GM23248 (cell line): Measurements from ENCODE around the gene HAL.

Experiments used
- EZH2 ChIP-seq: fragments of 200-600 bp; sonication (generic); IDR thresholded peaks from 2 replicates; pipeline ENCODE4 v1.6.1; 2018; ENCODE audit warnings: antibody characterized with exemption, mild to moderate bottlenecking; ENCODE audit not compliant: insufficient read depth, poor library complexity, severe bottlenecking
- EZH2phosphoT487 ChIP-seq: fragments of 200-600 bp; sonication (generic); IDR thresholded peaks from 2 replicates; pipeline ENCODE4 v1.6.1; 2018; ENCODE audit warnings: antibody characterized with exemption, moderate library complexity, mild to moderate bottlenecking, low read depth; ENCODE audit not compliant: insufficient read depth

- TF ChIP-seq EZH2 = no peak
- TF ChIP-seq EZH2phosphoT487 = no peak
These were observed 30.2 kb upstream of the HAL start for GRCh38 chr12:96026331-96026730.
